ENCODE results near the gene GNPDA1.

Gene GNPDA1

DNA sequence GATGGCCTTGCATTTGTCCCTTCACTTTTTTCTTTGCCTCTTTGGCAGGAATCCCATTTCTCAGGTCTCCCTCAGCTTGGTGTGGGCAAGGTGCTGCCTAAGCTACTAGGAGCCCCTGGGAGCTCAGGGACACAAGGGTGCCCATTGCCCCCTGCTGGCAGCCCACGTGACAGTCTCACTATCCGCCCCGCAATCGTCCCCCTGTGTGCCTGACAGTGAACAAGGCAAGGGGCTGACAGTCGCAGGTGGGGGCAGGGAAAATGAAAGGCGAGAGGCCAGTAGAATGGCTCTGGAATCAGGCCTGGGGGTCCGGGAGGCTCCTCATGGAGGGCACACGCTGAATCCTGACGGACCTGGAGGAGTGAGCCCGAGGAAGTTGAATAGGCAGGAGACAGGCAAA lies 52.8 kb downstream of the GNPDA1 start:
- no peak for TF ChIP-seq GATA2 (IDR thresholded peaks at IDR 0.05; ENCODE audit: low read depth, low read length)
- no peak for TF ChIP-seq GATA3 (IDR thresholded peaks at IDR 0.05; ENCODE audit: low read depth, low read length)

DNA sequence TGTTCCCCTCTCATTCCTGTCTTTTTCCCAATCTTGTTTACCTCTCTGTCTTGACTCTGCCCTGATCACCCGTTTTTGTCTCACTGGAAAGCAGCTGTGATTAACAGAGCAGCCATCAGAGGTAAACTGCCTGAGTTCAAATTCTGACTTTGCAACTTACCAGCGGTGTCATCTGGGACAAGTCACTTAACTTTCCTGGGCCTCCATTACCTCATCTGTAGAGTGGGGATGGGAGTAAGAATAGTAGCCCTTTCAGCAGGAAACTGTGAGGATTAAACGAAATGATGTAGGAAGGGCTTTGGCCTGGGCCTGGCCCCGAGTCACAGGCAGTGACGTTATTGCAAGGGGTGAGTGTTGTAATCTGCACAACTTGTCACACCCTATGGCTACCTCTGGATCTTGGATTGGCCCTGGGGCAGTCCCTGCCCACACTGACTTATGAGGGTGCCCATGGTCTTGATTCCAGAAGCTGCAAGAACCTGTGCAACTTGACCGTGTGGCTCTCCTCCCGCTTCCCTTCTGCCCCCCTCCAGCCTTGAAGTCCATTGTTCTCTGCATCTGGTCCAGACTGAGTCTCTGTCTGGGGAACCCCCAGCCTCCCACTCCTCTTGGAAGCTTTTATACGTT lies 54.2 kb downstream of the GNPDA1 start:
- TF ChIP-seq GATA3 (IDR thresholded peaks at IDR 0.05; ENCODE audit: low read depth, low read length) (no peak), GATA2 (IDR thresholded peaks at IDR 0.05; ENCODE audit: low read depth, low read length) (no peak)

DNA sequence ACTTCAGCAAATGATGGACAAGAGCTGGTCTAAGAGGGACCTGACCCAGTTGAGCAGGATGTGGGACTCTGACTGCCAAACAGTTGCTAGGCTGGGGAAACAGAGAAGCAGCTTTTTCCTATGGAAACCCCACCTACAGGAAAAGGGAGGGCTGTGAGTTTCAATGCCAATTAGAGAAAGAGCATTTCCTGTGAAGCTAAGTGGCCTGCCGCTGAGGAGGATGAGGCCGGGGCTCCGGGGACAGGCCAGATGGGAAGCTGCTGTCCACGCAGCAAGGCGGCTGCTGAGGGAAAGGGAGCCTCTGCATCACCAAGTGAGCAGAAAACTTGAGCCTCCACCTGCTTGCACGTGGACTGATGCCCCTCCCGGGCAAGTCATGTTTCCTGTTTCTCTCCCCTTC lies 54.7 kb downstream of the GNPDA1 start, which contains the start of gene PCDH12:
TSS of gene PCDH12 (minus strand) at position 90 of the 400 bp plus-strand sequence. CDS start 351 bp downstream, outside the sequence.
- TF ChIP-seq GATA2 (IDR thresholded peaks at IDR 0.05; ENCODE audit: low read depth, low read length) (no peak), GATA3 (IDR thresholded peaks at IDR 0.05; ENCODE audit: low read depth, low read length) (no peak)

DNA sequence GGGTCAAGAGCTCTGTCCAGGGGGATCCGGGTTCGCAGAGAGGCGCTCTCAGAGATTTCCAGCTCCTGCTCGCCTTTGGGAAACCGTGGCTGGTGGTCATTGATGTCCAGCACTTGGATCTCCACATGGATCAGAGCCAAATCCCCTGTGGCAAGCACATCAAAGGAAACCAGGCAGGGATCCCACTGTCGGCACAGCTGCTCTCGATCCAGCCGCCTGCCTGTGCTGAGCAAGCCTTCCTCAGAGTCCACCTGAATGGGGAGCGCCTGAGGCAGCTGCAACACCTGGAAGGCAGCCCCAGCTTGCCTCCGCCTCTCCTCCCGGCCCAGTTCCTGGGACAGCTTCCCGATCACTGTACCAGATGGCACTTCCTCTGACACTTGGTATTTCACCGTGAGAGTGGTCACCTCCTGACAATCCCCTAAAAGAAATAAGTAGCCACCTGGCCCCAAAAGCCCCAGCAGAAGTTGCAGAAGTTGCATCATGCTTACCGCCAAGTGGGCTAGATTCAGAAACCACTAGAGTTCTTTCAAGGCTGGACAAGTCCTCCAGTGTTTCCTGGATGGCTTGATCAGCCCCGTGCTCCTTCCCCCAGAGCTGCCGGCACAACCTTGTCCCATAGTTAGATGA lies 55.3 kb downstream of the GNPDA1 start:
- TF ChIP-seq GATA2 (IDR thresholded peaks at IDR 0.05; ENCODE audit: low read depth, low read length) (no peak), GATA3 (IDR thresholded peaks at IDR 0.05; ENCODE audit: low read depth, low read length) (no peak)

DNA sequence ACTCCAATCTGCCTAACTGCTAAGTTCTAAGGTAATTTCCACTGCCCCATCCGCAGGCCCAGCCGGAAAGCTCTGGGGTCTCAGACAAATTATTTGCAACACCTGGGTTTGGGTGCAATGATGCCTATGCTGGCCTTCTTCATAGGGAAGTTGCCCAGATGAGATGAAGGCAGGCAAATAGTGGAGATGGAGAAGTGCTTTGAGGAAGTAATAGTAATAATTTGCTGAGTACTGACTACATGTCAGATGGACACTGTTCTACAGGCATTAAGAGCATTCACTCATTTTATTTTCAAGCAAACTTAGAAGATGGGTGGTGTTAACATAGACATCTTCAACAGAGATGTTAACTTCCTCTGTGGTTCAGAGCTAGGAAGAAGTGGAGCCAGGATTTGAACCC lies 58.6 kb downstream of the GNPDA1 start:
- no peak for TF ChIP-seq GATA2 (IDR thresholded peaks at IDR 0.05; ENCODE audit: low read depth, low read length)
- no peak for TF ChIP-seq GATA3 (IDR thresholded peaks at IDR 0.05; ENCODE audit: low read depth, low read length)

DNA sequence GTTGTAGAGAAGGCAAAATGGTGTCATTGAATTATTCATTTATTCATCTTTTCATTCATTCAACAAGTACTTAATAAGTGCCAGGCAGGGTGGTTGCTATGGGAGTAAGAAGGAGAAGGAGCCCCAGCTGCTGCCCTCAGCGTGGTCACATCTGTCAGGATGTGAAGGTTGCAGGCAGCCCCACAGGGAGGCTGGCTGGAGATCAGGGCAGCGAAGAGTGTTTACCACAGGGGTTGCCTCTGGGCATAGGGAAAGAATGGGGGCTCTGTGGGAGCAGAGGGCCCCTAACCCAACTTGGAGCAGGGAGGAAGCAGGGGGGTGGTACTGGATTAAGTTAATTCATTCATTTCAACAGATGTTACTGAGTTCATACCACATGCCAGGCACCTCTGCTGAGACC lies 60.8 kb downstream of the GNPDA1 start:
- TF ChIP-seq GATA2 (IDR thresholded peaks at IDR 0.05; ENCODE audit: low read depth, low read length) (no peak), GATA3 (IDR thresholded peaks at IDR 0.05; ENCODE audit: low read depth, low read length) (no peak)

DNA sequence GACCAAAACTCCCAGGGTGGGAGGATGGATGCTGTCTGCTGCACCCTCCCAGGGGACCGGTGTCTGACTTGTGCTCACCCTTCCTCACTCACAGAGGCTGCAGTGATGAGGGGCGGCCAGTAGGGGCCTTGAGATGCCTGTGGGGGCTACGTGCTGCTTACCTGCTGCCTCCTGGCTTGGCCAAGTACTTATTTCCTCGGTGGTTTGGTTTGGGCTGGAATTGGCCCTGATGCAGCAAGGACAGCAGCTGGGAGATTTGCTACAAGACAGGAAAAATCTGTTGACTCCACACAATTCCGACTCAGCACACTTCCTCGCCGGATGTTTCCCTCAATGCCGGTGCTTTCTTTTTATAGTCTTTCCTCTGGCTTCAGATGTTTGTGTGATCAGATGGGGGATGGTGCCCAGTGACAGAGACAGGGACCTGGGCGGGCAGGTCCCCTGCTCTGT lies 61.5 kb downstream of the GNPDA1 start:
- TF ChIP-seq GATA3 (IDR thresholded peaks at IDR 0.05; ENCODE audit: low read depth, low read length) (no peak), GATA2 (IDR thresholded peaks at IDR 0.05; ENCODE audit: low read depth, low read length) (no peak)

Data from SH-SY5Y (cell line).